ENCODE results near the gene LRRC8D. TPM values are rescaled to one million over a fixed set of nuclear protein-coding genes. Genes with fewer than 3 reads are reported as not detected.
A peak's percentile ranks its signal among the peaks of the same experiment; 100 is the strongest.

Gene LRRC8D
- total RNA-seq, 1 experiment from 2014 or later: 42.0 TPM

DNA sequence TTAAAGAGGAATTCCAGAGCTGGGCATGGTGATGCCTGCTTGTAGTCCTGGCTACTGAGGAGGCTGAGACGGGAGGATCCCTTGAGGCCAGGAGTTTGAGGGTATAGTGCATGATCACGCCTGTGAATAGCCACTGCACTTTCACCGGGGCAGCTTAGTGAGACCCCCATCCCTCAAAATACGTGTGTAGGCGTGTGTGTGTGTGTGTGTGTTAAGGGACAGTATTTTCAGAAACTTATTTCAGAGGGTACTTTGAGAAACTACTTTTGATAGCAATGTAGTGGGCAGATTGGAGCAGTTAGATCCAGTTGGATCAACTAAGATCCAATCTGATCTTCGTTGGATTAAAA lies 62.2 kb downstream of the LRRC8D start:
- TF ChIP-seq, protein P1, sequence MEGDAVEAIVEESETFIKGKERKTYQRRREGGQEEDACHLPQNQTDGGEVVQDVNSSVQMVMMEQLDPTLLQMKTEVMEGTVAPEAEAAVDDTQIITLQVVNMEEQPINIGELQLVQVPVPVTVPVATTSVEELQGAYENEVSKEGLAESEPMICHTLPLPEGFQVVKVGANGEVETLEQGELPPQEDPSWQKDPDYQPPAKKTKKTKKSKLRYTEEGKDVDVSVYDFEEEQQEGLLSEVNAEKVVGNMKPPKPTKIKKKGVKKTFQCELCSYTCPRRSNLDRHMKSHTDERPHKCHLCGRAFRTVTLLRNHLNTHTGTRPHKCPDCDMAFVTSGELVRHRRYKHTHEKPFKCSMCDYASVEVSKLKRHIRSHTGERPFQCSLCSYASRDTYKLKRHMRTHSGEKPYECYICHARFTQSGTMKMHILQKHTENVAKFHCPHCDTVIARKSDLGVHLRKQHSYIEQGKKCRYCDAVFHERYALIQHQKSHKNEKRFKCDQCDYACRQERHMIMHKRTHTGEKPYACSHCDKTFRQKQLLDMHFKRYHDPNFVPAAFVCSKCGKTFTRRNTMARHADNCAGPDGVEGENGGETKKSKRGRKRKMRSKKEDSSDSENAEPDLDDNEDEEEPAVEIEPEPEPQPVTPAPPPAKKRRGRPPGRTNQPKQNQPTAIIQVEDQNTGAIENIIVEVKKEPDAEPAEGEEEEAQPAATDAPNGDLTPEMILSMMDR (IDR thresholded peaks at IDR 0.05; ENCODE audit: unreplicated experiment): no peak
- peaks cover 7% of the 10 kb centered on the region for H3K9me3 Mint-ChIP-seq (ENCODE audit: unreplicated experiment)
- peaks cover 38% of the 10 kb centered on the region for H3K4me1 Mint-ChIP-seq (ENCODE audit: insufficient read depth, unreplicated experiment)
- POLR2A ChIA-PET: no interaction called here
- CTCF ChIA-PET: interaction anchor here (1.6 to 2.3 kb wide), 2 partner anchors 104 to 120 kb away, joined by 3 to 8 read pairs; no protein-coding TSS in a partner anchor
- H3K4me3 Mint-ChIP-seq (ENCODE audit: unreplicated experiment): no peak overlapping the region
- intact Hi-C loops (cut with micrococcal nuclease): no loop called here
- H3K36me3 Mint-ChIP-seq (ENCODE audit: insufficient read depth, unreplicated experiment): peaks cover 11% of the 10 kb centered on the region
- H3K27ac Mint-ChIP-seq (ENCODE audit: low read depth, unreplicated experiment): peak overlapping the region; percentile 72
- DNase-seq (ENCODE audit: unreplicated experiment): no peak
- no peaks in the 10 kb centered on the region for H3K27me3 Mint-ChIP-seq (ENCODE audit: insufficient read depth, unreplicated experiment)
- no TSS peak for BruUV-seq (replicated peaks)

DNA sequence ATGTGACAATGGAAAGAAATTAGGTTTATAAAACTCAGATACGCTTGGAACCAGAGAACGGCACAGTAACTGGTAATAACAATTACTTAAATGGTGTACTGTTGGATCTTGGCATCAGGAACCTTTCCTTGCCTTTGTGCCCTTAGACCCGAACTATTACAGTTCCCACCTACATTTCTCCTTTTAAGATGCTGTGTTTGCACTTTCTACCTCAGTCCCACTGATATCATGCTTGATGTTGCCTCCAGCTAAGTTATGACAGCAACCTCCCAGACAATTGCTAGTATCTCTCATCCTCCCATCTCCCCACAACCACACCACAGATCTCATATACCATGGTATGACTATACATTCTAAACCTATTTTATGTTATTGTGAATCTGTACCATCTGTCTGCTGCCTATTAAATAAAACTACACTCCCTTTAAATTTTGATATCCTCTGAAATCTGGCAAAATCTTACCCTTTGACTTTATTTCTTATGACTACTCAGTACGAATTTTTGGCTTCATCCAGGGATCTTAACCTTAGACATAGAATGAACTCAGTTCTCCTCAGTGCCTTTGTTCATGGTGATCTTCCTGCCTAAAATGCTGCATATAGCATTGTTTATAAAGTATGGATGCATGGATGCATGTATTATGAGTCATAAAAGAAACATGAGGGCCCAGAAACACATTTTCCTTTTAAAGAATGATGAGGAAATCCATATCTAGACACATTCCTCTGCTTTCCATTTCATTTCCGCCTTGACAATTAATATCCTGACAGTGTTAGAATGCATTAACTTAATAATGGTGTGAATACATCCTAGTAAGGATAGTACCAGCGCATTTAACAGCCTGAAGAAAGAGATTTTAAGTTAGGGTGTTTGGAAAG lies 64.1 kb downstream of the LRRC8D start:
- Mint-ChIP-seq H3K27ac (ENCODE audit: low read depth, unreplicated experiment) (peak overlapping the region; percentile 29), H3K9me3 (ENCODE audit: unreplicated experiment) (peaks cover 7% of the 10 kb centered on the region), H3K4me1 (ENCODE audit: insufficient read depth, unreplicated experiment) (peaks cover 46% of the 10 kb centered on the region), H3K4me3 (ENCODE audit: unreplicated experiment) (no peak overlapping the region), H3K27me3 (ENCODE audit: insufficient read depth, unreplicated experiment) (no peaks in the 10 kb centered on the region), H3K36me3 (ENCODE audit: insufficient read depth, unreplicated experiment) (peaks cover 17% of the 10 kb centered on the region)
- DNase-seq (ENCODE audit: unreplicated experiment): peak; percentile 52
- no TSS peak for BruUV-seq (replicated peaks)
- TF ChIP-seq, protein P1 (IDR thresholded peaks at IDR 0.05; ENCODE audit: unreplicated experiment): no peak
- ChIA-PET CTCF (interaction anchor here (2.3 kb wide), 1 partner anchor 122 kb away, joined by 8 read pairs; no protein-coding TSS in a partner anchor), POLR2A (interaction anchor here (0.9 to 1.1 kb wide), 2 partner anchors 10 to 24 kb away, joined by 3 to 4 read pairs; no protein-coding TSS in a partner anchor)
- intact Hi-C loops (cut with micrococcal nuclease): loop anchor here (5.0 kb wide), 1 partner anchor 63 kb away; the partner anchor contains the start of gene LRRC8D

DNA sequence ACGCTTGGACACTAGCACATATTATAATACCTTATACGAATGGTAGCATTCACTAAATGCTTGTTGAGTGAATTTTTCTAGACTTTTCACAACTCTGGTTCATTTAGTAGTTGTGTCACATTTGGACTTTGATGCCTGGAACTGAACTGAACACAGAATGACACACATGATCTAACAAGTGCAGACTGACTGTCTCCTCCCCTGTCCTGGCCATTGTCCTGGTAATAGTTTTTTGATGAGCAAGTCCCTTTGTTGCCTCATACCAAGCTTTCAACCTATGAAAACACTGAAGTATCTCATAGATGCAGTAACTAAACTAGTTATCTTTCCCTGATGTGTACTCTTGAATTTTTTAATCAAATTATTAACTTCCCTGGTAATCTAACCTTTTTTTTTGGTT lies 66.4 kb downstream of the LRRC8D start:
- H3K4me1 Mint-ChIP-seq (ENCODE audit: insufficient read depth, unreplicated experiment): peaks cover 66% of the 10 kb centered on the region
- H3K36me3 Mint-ChIP-seq (ENCODE audit: insufficient read depth, unreplicated experiment): peaks cover 18% of the 10 kb centered on the region
- no TSS peak for BruUV-seq (replicated peaks)
- H3K27me3 Mint-ChIP-seq (ENCODE audit: insufficient read depth, unreplicated experiment): no peaks in the 10 kb centered on the region
- CTCF ChIA-PET: no interaction called here
- POLR2A ChIA-PET: interaction anchor here (1.0 to 4.3 kb wide), 2 partner anchors 21 to 44 kb away, joined by 3 to 24 read pairs; no protein-coding TSS in a partner anchor
- TF ChIP-seq, protein P1 (IDR thresholded peaks at IDR 0.05; ENCODE audit: unreplicated experiment): no peak
- H3K9me3 Mint-ChIP-seq (ENCODE audit: unreplicated experiment): no peaks in the 10 kb centered on the region
- H3K4me3 Mint-ChIP-seq (ENCODE audit: unreplicated experiment): no peak overlapping the region
- H3K27ac Mint-ChIP-seq (ENCODE audit: low read depth, unreplicated experiment): peak overlapping the region; percentile 70
- intact Hi-C loops (cut with micrococcal nuclease): loop anchor here (5.0 kb wide), 1 partner anchor 65 kb away; the partner anchor contains the start of gene LRRC8D
- peak; percentile 55 for DNase-seq (ENCODE audit: unreplicated experiment)

DNA sequence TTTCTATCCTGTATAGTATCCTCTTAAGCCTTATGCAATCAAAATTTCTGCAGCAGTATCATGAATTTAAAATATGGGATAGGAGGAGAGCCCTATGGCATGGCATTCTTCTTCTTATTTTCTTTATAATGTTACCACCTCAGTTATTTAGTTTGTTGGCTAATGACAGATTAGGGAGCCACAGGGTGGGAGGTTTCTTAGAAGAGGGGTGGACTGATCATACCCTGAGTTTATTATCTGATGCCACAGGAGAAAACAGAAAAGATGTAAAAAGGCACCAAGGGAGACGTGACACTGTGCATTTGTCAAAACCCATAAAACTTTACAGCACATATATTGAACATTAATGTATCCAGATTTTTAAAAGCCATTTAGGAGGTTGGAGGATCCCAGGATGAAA lies 66.9 kb downstream of the LRRC8D start:
- DNase-seq (ENCODE audit: unreplicated experiment): no peak
- H3K27me3 Mint-ChIP-seq (ENCODE audit: insufficient read depth, unreplicated experiment): no peaks in the 10 kb centered on the region
- TF ChIP-seq, protein P1 (IDR thresholded peaks at IDR 0.05; ENCODE audit: unreplicated experiment): no peak
- intact Hi-C loops (cut with micrococcal nuclease): loop anchor here (5.0 kb wide), 1 partner anchor 65 kb away; the partner anchor contains the start of gene LRRC8D
- peak overlapping the region; percentile 70 for H3K27ac Mint-ChIP-seq (ENCODE audit: low read depth, unreplicated experiment)
- no peaks in the 10 kb centered on the region for H3K9me3 Mint-ChIP-seq (ENCODE audit: unreplicated experiment)
- POLR2A ChIA-PET: interaction anchor here (1.0 to 4.3 kb wide), 3 partner anchors 20 to 45 kb away, joined by 3 to 24 read pairs (median 3); no protein-coding TSS in a partner anchor
- peaks cover 18% of the 10 kb centered on the region for H3K36me3 Mint-ChIP-seq (ENCODE audit: insufficient read depth, unreplicated experiment)
- H3K4me1 Mint-ChIP-seq (ENCODE audit: insufficient read depth, unreplicated experiment): peaks cover 63% of the 10 kb centered on the region
- CTCF ChIA-PET: no interaction called here
- H3K4me3 Mint-ChIP-seq (ENCODE audit: unreplicated experiment): no peak overlapping the region
- BruUV-seq (replicated peaks): no TSS peak
